SK-N-MC (cell line): ENCODE measurements around the gene PXN.
A peak's percentile ranks its signal among the peaks of the same experiment; 100 is the strongest.

Source experiments
- DNase-seq: peaks from one replicate; pipeline ENCODE4 v3.0.0-alpha.2; 2011; ENCODE audit warnings: low read depth, low spot score
- H3K27ac ChIP-seq: fragments of 200-600 bp; sonication (generic); 2 replicates; pipeline ENCODE4 v1.5.1; 2016; ENCODE audit warnings: mixed run types
- H3K36me3 ChIP-seq: fragments of 200-600 bp; sonication (generic); 2 replicates; pipeline ENCODE4 v1.6.1; 2017; ENCODE audit warnings: antibody characterized with exemption, low read length, mixed read lengths; ENCODE audit not compliant: insufficient read depth
- H3K4me3 ChIP-seq: fragments of 200-600 bp; sonication (generic); 2 replicates; pipeline ENCODE4 v1.5.1; 2016
- H3K9ac ChIP-seq: fragments of 200-600 bp; sonication (generic); 2 replicates; pipeline ENCODE4 v1.8.0; 2017; ENCODE audit warnings: mixed run types, mixed read lengths; ENCODE audit not compliant: insufficient read length
- H3K9me3 ChIP-seq: fragments of 200-600 bp; sonication (generic); 2 replicates; pipeline ENCODE4 v1.6.1; 2017; ENCODE audit warnings: low read depth, mild to moderate bottlenecking, antibody characterized with exemption, low read length, moderate library complexity, mixed read lengths
- EZH2 ChIP-seq: fragments of 200-600 bp; sonication (generic); IDR thresholded peaks from one replicate; pipeline ENCODE4 v1.6.1; 2017; ENCODE audit warnings: antibody characterized with exemption
- FOXP2 ChIP-seq: optimal IDR thresholded peaks from 2 replicates; pipeline ENCODE3; 2011; ENCODE audit warnings: mild to moderate bottlenecking, moderate library complexity; ENCODE audit not compliant: insufficient read depth; ENCODE audit errors: extremely low read length, control extremely low read depth
- POLR2AphosphoS5 ChIP-seq: IDR thresholded peaks from 2 replicates; pipeline ENCODE4 v1.6.1; 2012; ENCODE audit warnings: mild to moderate bottlenecking, low read depth, low read length, borderline replicate concordance

Gene PXN

GRCh38 chr12:120190985-120191480, 74.5 kb downstream of the PXN start:
- no peak for TF ChIP-seq POLR2AphosphoS5
- no peak for TF ChIP-seq EZH2
- TF ChIP-seq FOXP2, result no peak
- no peak overlapping the region for H3K4me3 ChIP-seq
- H3K27ac ChIP-seq, result peak overlapping the region; percentile 19; the same call in 1 of the 2 replicates
- no peak overlapping the region for H3K9ac ChIP-seq
- peaks cover 52% of the 10 kb centered on the region for H3K36me3 ChIP-seq
- no peak for DNase-seq
- no peaks in the 10 kb centered on the region for H3K9me3 ChIP-seq

- no peak overlapping the region for H3K27ac ChIP-seq
These were observed 75.1 kb downstream of the PXN start for GRCh38 chr12:120190386-120190785.

GRCh38 chr12:120186654-120187053, 78.9 kb downstream of the PXN start:
- Histone ChIP-seq H3K27ac (no peak overlapping the region), H3K9ac (no peak overlapping the region), H3K4me3 (no peak overlapping the region), H3K9me3 (no peaks in the 10 kb centered on the region), H3K36me3 (peaks cover 78% of the 10 kb centered on the region)
- TF ChIP-seq POLR2AphosphoS5, result no peak
- no peak for TF ChIP-seq EZH2
- no peak for TF ChIP-seq FOXP2
- DNase-seq, result no peak

More at GRCh38 chr12:120190386-120190785, 75.1 kb downstream of the PXN start:
- no peak for DNase-seq
- TF ChIP-seq POLR2AphosphoS5, result no peak
- TF ChIP-seq FOXP2, result no peak
- no peak for TF ChIP-seq EZH2
- Histone ChIP-seq H3K36me3 (peaks cover 49% of the 10 kb centered on the region), H3K9me3 (no peaks in the 10 kb centered on the region), H3K4me3 (no peak overlapping the region), H3K9ac (no peak overlapping the region)

- DNase-seq, result no peak
- Histone ChIP-seq H3K9ac (no peak overlapping the region), H3K36me3 (peaks cover 72% of the 10 kb centered on the region), H3K27ac (no peak overlapping the region), H3K4me3 (no peak overlapping the region), H3K9me3 (no peaks in the 10 kb centered on the region)
- TF ChIP-seq FOXP2 (no peak), EZH2 (no peak), POLR2AphosphoS5 (no peak)
These were observed 82.3 kb downstream of the PXN start for GRCh38 chr12:120183211-120183631.

GRCh38 chr12:120181991-120182631, 83.4 kb downstream of the PXN start:
- DNase-seq, result no peak
- Histone ChIP-seq H3K9me3 (no peaks in the 10 kb centered on the region), H3K36me3 (peaks cover 74% of the 10 kb centered on the region), H3K27ac (no peak overlapping the region), H3K4me3 (no peak overlapping the region), H3K9ac (no peak overlapping the region)
- TF ChIP-seq FOXP2 (no peak), POLR2AphosphoS5 (no peak), EZH2 (no peak)

- no peak for DNase-seq
- TF ChIP-seq POLR2AphosphoS5 (no peak), EZH2 (no peak), FOXP2 (no peak)
- Histone ChIP-seq H3K27ac (no peak overlapping the region), H3K36me3 (peaks cover 75% of the 10 kb centered on the region), H3K9me3 (no peaks in the 10 kb centered on the region), H3K4me3 (no peak overlapping the region), H3K9ac (no peak overlapping the region)
These were observed 84.6 kb downstream of the PXN start for GRCh38 chr12:120180975-120181374.

- H3K4me3 ChIP-seq, result no peak overlapping the region
- TF ChIP-seq FOXP2 (no peak), POLR2AphosphoS5 (no peak), EZH2 (no peak)
- DNase-seq, result no peak
- H3K36me3 ChIP-seq, result peaks cover 74% of the 10 kb centered on the region
- H3K27ac ChIP-seq, result no peak overlapping the region
- no peaks in the 10 kb centered on the region for H3K9me3 ChIP-seq
- no peak overlapping the region for H3K9ac ChIP-seq
These were observed 90.0 kb downstream of the PXN start for GRCh38 chr12:120175537-120175936.

GRCh38 chr12:120175062-120175461, 90.5 kb downstream of the PXN start:
- H3K9me3 ChIP-seq, result no peaks in the 10 kb centered on the region
- DNase-seq, result no peak
- H3K4me3 ChIP-seq, result no peak overlapping the region
- H3K27ac ChIP-seq, result no peak overlapping the region
- peaks cover 79% of the 10 kb centered on the region for H3K36me3 ChIP-seq
- H3K9ac ChIP-seq, result no peak overlapping the region
- TF ChIP-seq EZH2 (no peak), FOXP2 (no peak), POLR2AphosphoS5 (no peak)
